ENCODE results near the gene LRP2BP. TPM values are rescaled to one million over a fixed set of nuclear protein-coding genes. Genes with fewer than 3 reads are reported as not detected.

The LRP2BP gene
- total RNA-seq, 1 donor from 2014 or later = 0.72 TPM

- intact Hi-C loops (cut with DNase I) = no loop called here
- Histone ChIP-seq H3K4me1 (peaks cover 3% of the 10 kb centered on the region), H3K36me3 (no peaks in the 10 kb centered on the region), H3K4me3 (no peak overlapping the region), H3K27me3 (no peaks in the 10 kb centered on the region), H3K9me3 (no peaks in the 10 kb centered on the region), H3K27ac (no peak overlapping the region)
- DNase-seq (no peak), ATAC-seq (no peak)
- TF ChIP-seq, protein P1, sequence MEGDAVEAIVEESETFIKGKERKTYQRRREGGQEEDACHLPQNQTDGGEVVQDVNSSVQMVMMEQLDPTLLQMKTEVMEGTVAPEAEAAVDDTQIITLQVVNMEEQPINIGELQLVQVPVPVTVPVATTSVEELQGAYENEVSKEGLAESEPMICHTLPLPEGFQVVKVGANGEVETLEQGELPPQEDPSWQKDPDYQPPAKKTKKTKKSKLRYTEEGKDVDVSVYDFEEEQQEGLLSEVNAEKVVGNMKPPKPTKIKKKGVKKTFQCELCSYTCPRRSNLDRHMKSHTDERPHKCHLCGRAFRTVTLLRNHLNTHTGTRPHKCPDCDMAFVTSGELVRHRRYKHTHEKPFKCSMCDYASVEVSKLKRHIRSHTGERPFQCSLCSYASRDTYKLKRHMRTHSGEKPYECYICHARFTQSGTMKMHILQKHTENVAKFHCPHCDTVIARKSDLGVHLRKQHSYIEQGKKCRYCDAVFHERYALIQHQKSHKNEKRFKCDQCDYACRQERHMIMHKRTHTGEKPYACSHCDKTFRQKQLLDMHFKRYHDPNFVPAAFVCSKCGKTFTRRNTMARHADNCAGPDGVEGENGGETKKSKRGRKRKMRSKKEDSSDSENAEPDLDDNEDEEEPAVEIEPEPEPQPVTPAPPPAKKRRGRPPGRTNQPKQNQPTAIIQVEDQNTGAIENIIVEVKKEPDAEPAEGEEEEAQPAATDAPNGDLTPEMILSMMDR (IDR thresholded peaks at IDR 0.05) = no peak
These were observed 33.9 kb upstream of the LRP2BP start for GRCh38 chr4:185429660-185430059.

GRCh38 chr4:185426960-185427688, 31.4 kb upstream of the LRP2BP start:
- intact Hi-C loops (cut with DNase I) = no loop called here
- no peak overlapping the region for H3K4me3 ChIP-seq
- ATAC-seq = no peak

DNA sequence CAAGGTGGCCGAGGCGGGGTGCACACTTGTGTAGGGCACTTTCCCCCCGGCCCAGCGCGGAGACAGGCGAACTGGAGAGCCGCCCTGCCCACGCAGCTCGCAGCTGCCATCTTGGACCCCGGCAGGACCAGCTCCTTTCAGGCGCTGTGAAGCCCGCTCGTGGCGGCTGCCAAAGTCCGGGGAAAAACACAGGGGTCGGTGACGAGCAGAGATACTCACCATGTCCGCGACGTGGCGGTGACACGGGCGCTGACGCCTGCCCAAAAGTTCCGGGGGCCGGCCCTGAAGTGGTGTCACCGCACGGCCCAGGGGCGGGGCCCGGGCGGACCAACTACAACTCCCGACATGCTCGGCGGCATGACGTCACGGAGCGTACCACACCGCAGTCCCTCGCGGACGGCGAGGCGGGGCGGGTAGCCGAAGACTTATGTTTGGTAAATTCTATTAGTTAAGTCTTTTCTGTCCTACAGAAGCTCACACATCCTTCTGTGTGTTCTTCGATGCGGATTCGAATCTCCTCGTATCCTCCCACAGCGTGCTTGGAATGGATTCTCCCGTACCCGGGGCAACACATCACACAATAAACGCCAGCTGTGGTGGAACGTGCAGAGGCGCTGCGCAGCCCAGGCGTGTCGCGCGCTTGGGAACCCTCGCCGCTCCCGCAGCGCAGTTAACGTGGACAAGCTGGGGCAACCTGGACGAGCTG, 30.1 kb upstream of the LRP2BP start, which contains the start of gene UFSP2:
Gene UFSP2 (minus strand): TSS at position 318 of the 706 bp plus-strand sequence. CDS start 96 bp downstream, at position 222.
- intact Hi-C loops (cut with DNase I) = no loop called here

More at GRCh38 chr4:185426960-185427688, 31.4 kb upstream of the LRP2BP start:
- Histone ChIP-seq H3K9me3 (no peaks in the 10 kb centered on the region), H3K4me1 (peaks cover 17% of the 10 kb centered on the region), H3K27ac (no peak overlapping the region), H3K36me3 (peaks cover 1% of the 10 kb centered on the region), H3K27me3 (no peaks in the 10 kb centered on the region)
- TF ChIP-seq, protein P1 (IDR thresholded peaks at IDR 0.05) = no peak
- no peak for DNase-seq

GRCh38 chr4:185424905-185425646, 29.4 kb upstream of the LRP2BP start:
- Histone ChIP-seq H3K4me1 (peaks cover 22% of the 10 kb centered on the region), H3K27ac (peak overlapping the region; percentile 99), H3K36me3 (peaks cover 12% of the 10 kb centered on the region), H3K27me3 (no peaks in the 10 kb centered on the region), H3K4me3 (peak overlapping the region; percentile 79), H3K9me3 (no peaks in the 10 kb centered on the region)
- ATAC-seq = peak; percentile 54
- TF ChIP-seq, protein P1 (IDR thresholded peaks at IDR 0.05) = no peak
- DNase-seq = no peak
- intact Hi-C loops (cut with DNase I) = no loop called here

More for the DNA sequence above, 30.1 kb upstream of the LRP2BP start, which contains the start of gene UFSP2:
- peaks cover 12% of the 10 kb centered on the region for H3K36me3 ChIP-seq
- H3K4me1 ChIP-seq = peaks cover 17% of the 10 kb centered on the region
- H3K27ac ChIP-seq = peak within 1 kb of the TSS; percentile 99
- ATAC-seq = peak; percentile 96
- H3K27me3 ChIP-seq = no peaks in the 10 kb centered on the region
- peak; percentile 92 for DNase-seq
- no peaks in the 10 kb centered on the region for H3K9me3 ChIP-seq
- TF ChIP-seq, protein P1 (IDR thresholded peaks at IDR 0.05) = no peak
- peak within 1 kb of the TSS; percentile 79 for H3K4me3 ChIP-seq

GRCh38 chr4:185421366-185422124, 25.8 kb upstream of the LRP2BP start:
- Histone ChIP-seq H3K9me3 (no peaks in the 10 kb centered on the region), H3K27me3 (no peaks in the 10 kb centered on the region), H3K27ac (no peak overlapping the region), H3K4me3 (no peak overlapping the region), H3K4me1 (peaks cover 22% of the 10 kb centered on the region), H3K36me3 (peaks cover 37% of the 10 kb centered on the region)
- intact Hi-C loops (cut with DNase I) = no loop called here
- TF ChIP-seq, protein P1 (IDR thresholded peaks at IDR 0.05) = no peak
- ATAC-seq (no peak), DNase-seq (no peak)
